ENCODE results near the gene NANP.

Gene NANP

DNA sequence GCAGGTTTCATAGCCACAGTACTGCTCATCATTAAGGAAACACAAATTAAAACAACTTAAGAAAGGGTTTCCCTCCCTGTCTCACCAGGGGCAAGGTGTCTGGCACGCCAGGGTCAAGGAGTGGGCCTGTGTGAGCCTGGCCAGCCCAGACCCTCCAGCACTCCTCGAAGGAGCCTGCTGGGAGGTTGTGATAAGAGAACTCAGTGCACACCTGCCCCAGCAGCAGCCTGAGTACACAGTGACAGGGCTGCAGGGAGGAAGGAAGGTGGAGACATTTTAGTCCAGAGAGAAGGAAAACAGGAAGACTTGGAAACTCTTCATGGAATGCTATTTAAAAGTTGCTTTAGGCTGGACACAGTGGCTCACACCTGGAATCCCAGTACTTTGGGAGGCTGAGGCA is 52.6 kb downstream of the NANP start:
- no peak for DNase-seq (ENCODE audit: low spot score)

DNA sequence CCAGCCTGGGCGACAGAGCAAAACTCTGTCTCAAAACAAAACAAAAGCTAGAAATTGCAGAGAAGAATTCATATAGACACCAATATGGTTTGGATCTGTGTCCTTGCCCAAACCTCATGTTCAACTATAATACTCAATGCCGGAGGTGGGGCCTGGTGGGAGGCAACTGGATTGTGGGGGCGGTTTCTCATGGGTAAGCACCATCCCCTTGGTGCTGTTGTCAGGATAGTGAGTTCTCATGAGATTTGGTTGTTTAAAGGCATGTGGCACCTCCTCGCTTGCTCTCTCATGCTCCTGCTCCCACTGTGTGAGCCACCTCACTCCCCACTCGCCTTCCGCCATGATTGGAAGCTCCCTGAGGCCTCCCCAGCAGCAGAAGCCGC is 53.7 kb downstream of the NANP start:
- DNase-seq (ENCODE audit: low spot score): no peak

DNA sequence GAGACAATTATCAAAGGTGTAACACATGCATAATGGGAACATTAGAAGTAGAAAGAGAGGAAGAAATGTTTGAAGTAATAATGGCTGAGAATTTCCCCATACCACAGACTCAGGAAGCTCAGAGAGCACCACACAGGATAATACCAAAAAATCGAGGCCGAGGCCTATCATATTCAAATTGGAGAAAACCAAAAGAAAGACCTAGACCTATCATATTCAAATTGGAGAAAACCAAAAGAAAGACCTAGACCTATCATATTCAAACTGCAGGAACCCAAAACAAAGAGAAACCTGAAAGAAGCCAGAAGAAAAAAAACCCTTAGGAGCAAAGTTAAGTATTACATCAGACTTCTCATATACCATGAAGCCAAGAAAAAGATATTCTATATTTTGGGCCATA is 56.5 kb downstream of the NANP start:
- no peak for DNase-seq (ENCODE audit: low spot score)

DNA sequence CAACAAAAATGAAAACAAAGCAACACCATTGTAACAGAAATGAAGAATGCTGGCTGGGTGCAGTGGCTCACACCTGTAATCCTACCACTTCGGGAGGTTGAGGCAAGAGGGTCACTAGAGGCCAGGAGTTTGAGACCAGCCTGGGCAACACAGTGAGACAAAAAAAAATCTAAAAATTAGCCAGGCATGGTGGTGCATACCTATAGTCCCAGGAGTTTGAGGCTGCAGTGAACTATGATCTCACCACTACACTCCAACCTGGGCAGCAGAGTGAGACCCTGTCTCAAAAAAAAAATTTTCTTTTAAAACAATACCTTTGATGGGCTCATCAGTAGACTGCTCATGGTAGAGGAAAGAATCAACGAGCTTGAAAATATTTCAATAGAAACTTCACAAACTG is 57.0 kb downstream of the NANP start:
- DNase-seq (ENCODE audit: low spot score): no peak

DNA sequence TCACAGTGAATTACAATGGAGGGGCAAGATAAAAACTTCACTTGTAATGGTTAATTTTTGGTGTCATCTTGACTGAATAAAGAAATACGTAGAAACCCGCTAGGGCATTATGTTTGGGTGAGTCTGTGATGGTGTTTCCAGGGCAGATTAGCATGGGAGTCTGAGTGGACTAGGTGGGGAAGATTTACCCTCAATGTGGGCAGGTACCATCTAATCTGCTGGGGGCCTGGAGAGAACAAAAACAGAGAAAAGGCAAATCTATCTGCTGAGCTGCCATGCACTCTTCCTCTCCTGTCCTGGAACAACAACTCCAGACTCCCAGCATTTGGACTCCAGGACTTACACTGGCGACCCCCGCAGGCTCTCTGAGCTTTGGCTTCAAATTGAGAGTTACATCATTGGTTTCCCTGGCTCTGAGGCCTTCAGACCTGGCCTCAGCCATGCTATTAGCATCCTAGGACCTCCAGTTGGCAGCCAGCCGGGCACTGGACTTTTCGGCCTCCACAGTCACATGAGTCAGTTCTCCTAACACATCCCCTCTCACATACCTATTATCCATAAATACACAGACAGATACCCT is 58.1 kb downstream of the NANP start:
- no peak for DNase-seq (ENCODE audit: low spot score)

DNA sequence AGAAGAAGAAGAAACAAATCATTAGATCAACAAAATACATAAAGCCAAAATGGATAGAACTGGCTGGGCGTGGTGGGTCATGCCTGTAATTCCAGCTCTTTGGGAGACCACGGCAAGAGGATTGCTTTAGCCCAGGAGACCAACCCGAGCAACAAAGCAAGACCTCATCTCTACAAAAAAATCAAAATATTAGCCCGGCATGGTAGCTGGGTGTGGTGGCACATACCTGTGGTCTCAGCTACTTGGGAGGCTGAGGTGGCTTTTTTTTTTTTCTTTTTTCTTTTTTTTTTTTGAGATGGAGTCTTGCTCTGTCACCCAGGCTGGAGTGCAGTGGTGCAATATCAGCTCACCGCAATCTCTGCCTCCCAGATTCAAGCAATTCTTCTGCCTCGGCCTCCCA is 59.9 kb downstream of the NANP start:
- DNase-seq (ENCODE audit: low spot score): no peak

DNA sequence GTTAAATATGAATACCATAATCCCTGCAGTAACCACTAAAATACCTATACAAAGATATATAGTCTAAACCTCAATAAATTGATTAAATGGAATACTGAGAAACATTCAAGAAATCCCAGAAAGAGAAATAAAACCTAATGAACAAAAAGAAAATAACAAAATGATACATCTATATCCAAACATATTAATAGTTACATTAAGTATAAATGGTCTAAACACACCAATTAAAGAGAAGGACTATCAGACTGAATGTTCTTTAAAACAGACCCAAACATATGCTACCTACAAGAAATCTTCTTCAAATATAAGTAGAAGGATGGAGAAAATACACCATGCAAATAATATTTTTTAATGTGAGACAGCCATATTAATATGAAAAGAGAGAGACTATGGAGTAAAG is 60.5 kb downstream of the NANP start:
- DNase-seq (ENCODE audit: low spot score): no peak

Data from CD4-positive, alpha-beta T cell treated with Interleukin-6 at 100 ng/mL for 8 hours (primary cell).